Uterus (tissue), 4 donors: ENCODE results near the gene CDK5RAP3. TPM values are rescaled to one million over a fixed set of nuclear protein-coding genes. Genes with fewer than 3 reads are reported as not detected.
"Not testable (repeated sequence)": the region's sequence is repeated elsewhere in the genome, so short reads cannot be mapped to it uniquely, and the experiment has no call there.

Experiments used
- DNase-seq, 2 donors: peaks; one replicate each; pipeline ENCODE4 v3.0.0-alpha.2; 2019 to 2020
- H3K27ac ChIP-seq, 2 donors: fragments of 200-600 bp; sonication (generic); 1 replicate in 1 of 2; 2 replicates in 1 of 2; pipeline ENCODE4 v1.5.1; 2016 to 2018
- H3K27me3 ChIP-seq, 2 donors: fragments of 200-600 bp; sonication (generic); one replicate each; pipeline ENCODE4 v1.5.1; 2018 to 2019; ENCODE audit warnings: control low read depth in 1 of 2
- H3K36me3 ChIP-seq, 2 donors: fragments of 200-600 bp; sonication (generic); one replicate each; pipeline ENCODE4 v1.5.1; 2019; ENCODE audit warnings: control low read depth in 1 of 2
- H3K4me1 ChIP-seq, 2 donors: fragments of 200-600 bp; sonication (generic); one replicate each; pipeline ENCODE4 v1.5.1; 2018 to 2019; ENCODE audit warnings: control low read depth in 1 of 2
- H3K4me3 ChIP-seq, 2 donors: fragments of 200-600 bp; sonication (generic); 1 replicate in 1 of 2; 2 replicates in 1 of 2; pipeline ENCODE4 v1.5.1; 2018 to 2019; ENCODE audit warnings: mild to moderate bottlenecking in 1 of 2
- H3K9me3 ChIP-seq, 2 donors: fragments of 200-600 bp; sonication (generic); one replicate each; pipeline ENCODE4 v1.5.1; 2019; ENCODE audit warnings: control low read depth in 1 of 2
- POLR2A ChIP-seq, 2 donors: fragments of 450-650 bp; IDR thresholded peaks; one replicate each; pipeline ENCODE4 v1.6.1; 2016; ENCODE audit warnings: antibody characterized with exemption in 2 of 2, mild to moderate bottlenecking in 1 of 2, moderate library complexity in 1 of 2
- intact Hi-C: fragments of 100-400 bp; cut with DNase I; formaldehyde crosslinking; loops from one replicate; pipeline ENCODE4 v1.15.1; 2023; ENCODE audit warnings: low total_unique reads
- total RNA-seq, 4 donors: library from RNA; depleted of rRNA in 3 of 4; stranded (reverse); fragments of >200 nt in 3 of 4; gene quantifications; one replicate each; pipeline versions ENCODE4 v1.1.0 to v1.2.4, GENCODE V29; 2014 to 2023
- TF ChIP-seq, protein P1 (sequence below), 4 experiments: fragments of 200-600 bp in 2 of 4; fragments of 450-650 bp in 2 of 4; sonication (generic) in 2 of 4; IDR thresholded peaks; one replicate each; pipeline ENCODE4 v1.5.1; 2016 to 2019; ENCODE audit warnings: antibody characterized with exemption in 4 of 4, mild to moderate bottlenecking in 2 of 4, moderate library complexity in 1 of 4
- donor health status: DM: yes; HTN: yes; CAD: no.

CDK5RAP3 gene
- total RNA-seq, 4 donors from 2014 or later = 118 to 180 (median 146) TPM

DNA sequence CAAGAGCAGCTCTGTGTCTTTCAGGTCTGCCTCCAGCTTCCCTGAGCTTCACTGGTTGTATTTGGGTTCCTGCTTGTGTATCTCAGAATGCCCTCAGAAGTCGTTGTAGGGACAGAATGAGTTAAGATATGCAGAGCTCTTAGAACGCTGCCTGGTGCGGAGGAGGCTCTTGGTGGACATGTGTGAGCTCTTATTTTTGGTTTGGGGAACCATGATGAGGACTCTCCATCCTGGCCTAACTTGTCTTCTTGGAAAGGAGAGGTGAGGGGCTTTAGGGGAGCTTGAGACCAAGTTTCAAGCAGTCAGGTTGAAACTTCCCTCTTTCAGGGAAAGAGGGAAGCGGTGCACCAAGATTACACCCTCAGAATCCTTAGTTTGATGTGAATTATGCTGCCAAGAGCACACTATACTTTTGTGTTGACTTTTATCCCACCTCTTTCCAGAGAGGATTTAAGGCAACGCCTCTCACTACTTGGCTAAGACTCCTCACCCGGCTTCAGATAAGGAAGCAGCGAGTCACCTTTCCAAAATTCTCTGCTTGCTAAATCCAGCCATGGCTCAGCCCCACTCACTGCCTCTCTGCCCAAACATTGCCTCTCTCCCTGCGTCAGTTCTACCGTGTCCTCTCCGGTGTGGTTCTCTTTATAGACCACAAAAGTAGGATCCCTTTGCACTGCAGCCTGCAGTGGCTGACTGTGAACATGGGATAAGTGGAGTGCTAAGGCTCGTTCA lies 12.7 kb downstream of the CDK5RAP3 start:
- Histone ChIP-seq H3K27ac (no peak overlapping the region), H3K36me3 (no peaks in the 10 kb centered on the region)
- intact Hi-C loops = no loop called here

DNA sequence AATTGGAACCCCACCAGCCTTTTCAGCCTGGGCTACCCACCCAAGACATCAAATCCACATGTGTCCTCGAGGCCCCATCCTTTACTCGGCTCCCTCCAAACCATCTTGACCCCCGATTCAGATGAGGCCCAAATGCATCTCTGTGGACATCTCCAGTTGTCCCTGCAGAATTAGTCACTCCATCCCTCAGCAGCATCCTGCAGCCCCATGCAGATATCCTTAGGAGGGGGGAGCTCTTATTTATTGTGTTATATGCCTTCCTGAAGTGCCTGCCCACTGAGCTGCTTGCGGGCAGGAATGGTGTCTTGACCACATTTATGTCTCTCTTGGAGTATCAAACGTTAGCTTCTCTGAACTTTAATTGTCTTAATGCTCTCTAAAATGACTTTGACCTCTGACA lies 15.6 kb downstream of the CDK5RAP3 start:
- TF ChIP-seq, protein P1, sequence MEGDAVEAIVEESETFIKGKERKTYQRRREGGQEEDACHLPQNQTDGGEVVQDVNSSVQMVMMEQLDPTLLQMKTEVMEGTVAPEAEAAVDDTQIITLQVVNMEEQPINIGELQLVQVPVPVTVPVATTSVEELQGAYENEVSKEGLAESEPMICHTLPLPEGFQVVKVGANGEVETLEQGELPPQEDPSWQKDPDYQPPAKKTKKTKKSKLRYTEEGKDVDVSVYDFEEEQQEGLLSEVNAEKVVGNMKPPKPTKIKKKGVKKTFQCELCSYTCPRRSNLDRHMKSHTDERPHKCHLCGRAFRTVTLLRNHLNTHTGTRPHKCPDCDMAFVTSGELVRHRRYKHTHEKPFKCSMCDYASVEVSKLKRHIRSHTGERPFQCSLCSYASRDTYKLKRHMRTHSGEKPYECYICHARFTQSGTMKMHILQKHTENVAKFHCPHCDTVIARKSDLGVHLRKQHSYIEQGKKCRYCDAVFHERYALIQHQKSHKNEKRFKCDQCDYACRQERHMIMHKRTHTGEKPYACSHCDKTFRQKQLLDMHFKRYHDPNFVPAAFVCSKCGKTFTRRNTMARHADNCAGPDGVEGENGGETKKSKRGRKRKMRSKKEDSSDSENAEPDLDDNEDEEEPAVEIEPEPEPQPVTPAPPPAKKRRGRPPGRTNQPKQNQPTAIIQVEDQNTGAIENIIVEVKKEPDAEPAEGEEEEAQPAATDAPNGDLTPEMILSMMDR (IDR thresholded peaks at IDR 0.05) = no peak
- no peak for TF ChIP-seq POLR2A (IDR thresholded peaks at IDR 0.05)
- no peak for DNase-seq
- Histone ChIP-seq H3K4me3 (no peak overlapping the region), H3K9me3 (no peaks in the 10 kb centered on the region), H3K27ac (no peak overlapping the region), H3K36me3 (no peaks in the 10 kb centered on the region), H3K4me1 (no peaks in the 10 kb centered on the region), H3K27me3 (no peaks in the 10 kb centered on the region)
- intact Hi-C loops = no loop called here

More for the DNA sequence above, 12.7 kb downstream of the CDK5RAP3 start:
- TF ChIP-seq POLR2A (IDR thresholded peaks at IDR 0.05) = no peak
- no peak overlapping the region for H3K4me3 ChIP-seq
- no peaks in the 10 kb centered on the region for H3K9me3 ChIP-seq
- H3K4me1 ChIP-seq = no peaks in the 10 kb centered on the region
- no peak for DNase-seq
- no peaks in the 10 kb centered on the region for H3K27me3 ChIP-seq

DNA sequence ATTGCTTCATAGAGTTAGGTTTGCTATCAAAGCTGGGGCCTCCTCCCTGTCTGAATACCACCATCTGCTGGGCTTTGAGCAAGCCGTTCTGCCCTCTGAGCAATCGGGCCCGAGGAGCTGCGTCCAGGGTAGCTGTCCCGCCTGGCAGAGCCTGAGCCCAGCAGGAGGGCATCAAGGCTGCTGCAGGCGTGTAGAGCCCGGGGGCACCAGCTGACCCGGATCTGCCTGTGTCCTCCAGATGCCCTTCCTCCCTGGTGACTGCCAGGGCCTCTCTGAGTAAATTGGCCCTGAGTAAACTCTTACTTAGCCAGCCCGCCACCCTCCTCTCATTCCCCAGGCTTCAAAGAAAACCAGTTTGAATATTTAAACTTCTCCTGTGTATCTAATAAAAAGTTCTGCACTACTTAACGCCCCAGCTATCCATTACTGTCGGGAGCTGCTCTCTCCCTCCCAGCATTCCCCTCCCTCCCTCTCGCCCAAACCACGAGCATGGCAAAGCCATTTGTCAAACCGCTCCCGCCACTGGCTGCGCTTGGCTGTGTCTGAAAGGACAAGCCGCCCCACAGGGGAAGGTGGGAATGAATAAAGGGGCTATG lies 16.4 kb downstream of the CDK5RAP3 start:
- H3K9me3 ChIP-seq = no peaks in the 10 kb centered on the region
- no peak overlapping the region for H3K4me3 ChIP-seq
- no peaks in the 10 kb centered on the region for H3K4me1 ChIP-seq
- DNase-seq = no peak
- no peak overlapping the region for H3K27ac ChIP-seq
- TF ChIP-seq, protein P1 (IDR thresholded peaks at IDR 0.05) = no peak
- no peak for TF ChIP-seq POLR2A (IDR thresholded peaks at IDR 0.05)
- H3K36me3 ChIP-seq = no peaks in the 10 kb centered on the region
- intact Hi-C loops = no loop called here
- no peaks in the 10 kb centered on the region for H3K27me3 ChIP-seq

DNA sequence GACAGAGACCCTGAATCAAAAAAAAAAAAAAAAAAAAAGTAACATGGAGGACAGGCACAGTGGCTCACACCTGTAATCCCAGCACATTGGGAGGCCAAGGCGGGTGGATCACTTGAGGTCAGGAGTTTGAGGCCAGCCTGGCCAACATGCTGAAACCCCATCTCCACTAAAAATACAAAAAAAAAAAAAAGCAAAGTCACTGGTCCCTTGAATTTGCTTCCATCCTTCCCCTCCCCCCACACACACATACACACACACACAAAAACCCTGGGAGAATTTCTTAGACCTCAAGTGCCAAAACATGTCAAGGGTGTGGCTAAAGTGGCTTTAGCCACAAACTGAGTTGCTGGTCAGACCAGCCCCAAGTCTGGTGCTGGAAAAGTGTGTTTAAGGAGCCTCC lies 17.5 kb downstream of the CDK5RAP3 start:
- H3K27me3 ChIP-seq, H3K36me3 ChIP-seq, H3K4me3 ChIP-seq, H3K9me3 ChIP-seq, DNase-seq, H3K4me1 ChIP-seq, H3K27ac ChIP-seq, intact Hi-C loops: not testable (repeated sequence)

DNA sequence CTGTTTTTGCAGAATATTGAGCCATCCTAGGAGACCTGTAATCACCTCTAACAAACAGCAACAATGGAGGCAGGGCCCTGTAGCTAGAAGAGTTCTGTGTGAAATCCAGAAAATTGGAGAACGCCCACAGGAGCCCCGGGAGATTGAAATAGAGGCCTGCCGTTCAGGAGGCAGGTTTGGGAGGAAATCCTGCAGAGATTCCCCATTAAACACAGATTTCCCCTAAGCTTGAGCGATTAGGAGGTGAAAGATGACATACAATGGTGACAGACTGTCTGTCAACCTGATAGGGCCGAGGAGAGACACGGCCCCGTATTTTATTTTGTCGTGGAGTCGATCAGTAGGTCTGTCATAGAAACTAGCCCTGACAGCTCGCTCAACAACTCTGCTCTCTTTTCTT lies 18.2 kb downstream of the CDK5RAP3 start:
- no peaks in the 10 kb centered on the region for H3K27me3 ChIP-seq
- TF ChIP-seq POLR2A (IDR thresholded peaks at IDR 0.05) = no peak
- TF ChIP-seq, protein P1 (IDR thresholded peaks at IDR 0.05) = no peak
- intact Hi-C loops = no loop called here
- H3K9me3 ChIP-seq = no peaks in the 10 kb centered on the region
- no peaks in the 10 kb centered on the region for H3K36me3 ChIP-seq
- no peak for DNase-seq
- no peak overlapping the region for H3K4me3 ChIP-seq
- H3K4me1 ChIP-seq = no peaks in the 10 kb centered on the region
- H3K27ac ChIP-seq = no peak overlapping the region

DNA sequence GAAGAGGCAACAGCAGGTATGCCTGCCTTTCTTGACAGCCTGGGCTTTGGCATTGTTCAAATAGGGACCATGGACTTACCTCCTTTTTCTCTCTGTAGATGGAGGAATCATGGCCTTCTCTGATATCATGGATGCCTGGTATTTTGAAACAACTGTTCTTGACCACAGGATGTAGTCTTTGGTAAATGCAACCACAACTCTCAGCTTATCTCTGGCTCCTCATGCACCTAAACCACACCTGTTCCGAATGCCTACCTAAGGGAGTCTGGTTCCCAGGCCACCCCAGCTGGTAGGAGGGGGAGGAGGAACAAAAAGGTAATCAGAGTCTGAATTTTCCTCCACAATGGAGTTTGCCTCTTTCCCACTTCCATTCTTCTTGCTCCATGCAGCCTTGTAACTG lies 18.8 kb downstream of the CDK5RAP3 start:
- no peak overlapping the region for H3K4me3 ChIP-seq
- DNase-seq = no peak
- TF ChIP-seq, protein P1 (IDR thresholded peaks at IDR 0.05) = no peak
- no peak for TF ChIP-seq POLR2A (IDR thresholded peaks at IDR 0.05)
- H3K36me3 ChIP-seq = no peaks in the 10 kb centered on the region
- no peaks in the 10 kb centered on the region for H3K27me3 ChIP-seq
- H3K4me1 ChIP-seq = no peaks in the 10 kb centered on the region
- intact Hi-C loops = no loop called here
- no peaks in the 10 kb centered on the region for H3K9me3 ChIP-seq
- no peak overlapping the region for H3K27ac ChIP-seq
